Heart left ventricle (tissue), 16 donors: Measurements from ENCODE around the gene HTATSF1. TPM values are rescaled to one million over a fixed set of nuclear protein-coding genes. Genes with fewer than 3 reads are reported as not detected.

Experiments used
- ATAC-seq, 4 donors: fragments of 200-7000 bp; cut with Tn5 transposase; one replicate each; pipeline ENCODE4 v1.9.1; 2020 to 2022; ENCODE audit warnings: moderate library complexity in 4 of 4, mild to moderate bottlenecking in 3 of 4, moderate number of reproducible peaks in 1 of 4
- DNase-seq, 5 donors: peaks; one replicate each; pipeline ENCODE4 v3.0.0-alpha.2; 2020
- H3K27ac ChIP-seq, 12 donors: fragments of 200-600 bp; sonication (generic) in 4 of 12; one replicate each; pipeline versions ENCODE4 v1.5.0 to v1.8.0; 2016 to 2022; ENCODE audit warnings: mild to moderate bottlenecking in 2 of 12
- H3K27me3 ChIP-seq, 9 donors: fragments of 200-600 bp; sonication (generic) in 2 of 9; one replicate each; pipeline versions ENCODE4 v1.5.1 to v1.8.0; 2016 to 2022; ENCODE audit warnings: mild to moderate bottlenecking in 3 of 9
- H3K36me3 ChIP-seq, 9 donors: fragments of 200-600 bp; sonication (generic) in 2 of 9; one replicate each; pipeline versions ENCODE4 v1.5.0 to v1.8.0; 2018 to 2022; ENCODE audit warnings: mild to moderate bottlenecking in 2 of 9
- H3K4me1 ChIP-seq, 12 donors: fragments of 200-600 bp; sonication (generic) in 4 of 12; one replicate each; pipeline versions ENCODE4 v1.5.0 to v1.8.0; 2016 to 2022; ENCODE audit warnings: mild to moderate bottlenecking in 3 of 12
- H3K4me3 ChIP-seq, 12 donors: fragments of 200-600 bp; sonication (generic) in 4 of 12; one replicate each; pipeline versions ENCODE4 v1.5.0 to v1.8.0; 2017 to 2022; ENCODE audit warnings: mild to moderate bottlenecking in 9 of 12, moderate library complexity in 4 of 12
- H3K9me3 ChIP-seq, 12 donors: fragments of 200-600 bp; sonication (generic) in 4 of 12; one replicate each; pipeline versions ENCODE4 v1.5.0 to v1.8.0; 2016 to 2022; ENCODE audit warnings: mild to moderate bottlenecking in 1 of 12
- CTCF ChIP-seq, 12 donors: fragments of 200-600 bp; sonication (generic) in 4 of 12; IDR thresholded peaks; one replicate each; pipeline versions ENCODE4 v1.5.0 to v1.8.0; 2018 to 2022; ENCODE audit warnings: antibody characterized with exemption in 12 of 12, mild to moderate bottlenecking in 5 of 12
- POLR2A ChIP-seq, 2 donors: fragments of 450-650 bp; IDR thresholded peaks; one replicate each; pipeline ENCODE4 v1.6.1; 2017; ENCODE audit warnings: antibody characterized with exemption in 2 of 2, mild to moderate bottlenecking in 2 of 2, moderate library complexity in 2 of 2
- WGBS, 4 donors: extraction: QIAGEN DNeasy Blood & Tissue Kit in 2 of 4; methylation state at CpG; one replicate each; pipeline versions ENCODE4 v1.1.5 to v1.1.7; 2013 to 2018; 5-methylcytosine and 5-hydroxymethylcytosine counted together
- intact Hi-C, 10 donors: fragments of 100-400 bp; cut with DNase I; formaldehyde crosslinking; loops; one replicate each; pipeline versions ENCODE4 v1.11.1 to v1.14.2; 2022
- microRNA counts, 2 donors: library from miRNA; unstranded; fragments of <30 nt; microRNA quantifications; one replicate each; lab custom pipeline; 2016
- microRNA-seq, 4 donors: library from miRNA; unstranded; fragments of <30 nt; microRNA quantifications; one replicate each; pipeline versions ENCODE4 to v1.2.0, GENCODE V29; 2017 to 2020
- polyA plus RNA-seq, 2 donors: library from polyadenylated mRNA; stranded (reverse); fragments of 200-250 nt; gene quantifications; one replicate each; pipeline ENCODE4 v1.2.3, GENCODE V29; 2013
- total RNA-seq, 9 donors: library from RNA; depleted of rRNA in 2 of 9; stranded (reverse); fragments of >200 nt in 2 of 9; fragmentation: NEBNext Ultra II Directional in 3 of 9; extraction: Animal tissue kit (Norgen Biotek cat#: 25700) in 3 of 9; gene quantifications; one replicate each; pipeline versions ENCODE4 v1.1.0 to v1.2.4, GENCODE V29; 2016 to 2023
- donor health status: ischemic (EF 13 %, LVEDD 7.1; RV severe dilation, severe dysfunction).
- donor health status: healthy with polysubstance abuse.
- donor health status: DM: no; HTN: yes; CAD: no.
- donor health status: DM: no; HTN: no; CAD: no.
- donor health status: ischemic (EF 25% LVEDD 6.9; RV normal size, moderate dysfunction).
- donor health status: ischemic (EF 25% LVEDD 5.7; RV mildly dilated, moderate dysfunction).
- donor health status: healthy.
- donor health status: DM: yes; HTN: yes; CAD: no.
- donor health status: ischemic (EF 35%, LVEDD 5.7; RV mildly dilated, moderate dysfunction).
- donor health status: nonischemic (EF 11% LVEDD 7.7; RV severe dilation, severe dysfunction).
- donor health status: DM: yes; HTN: yes; CAD: no.
- donor health status: PGD.
- donor health status: ischemic (EF 29% LVEDD 5.4; RV normal size, mild dysfunction).
- donor health status: nonischemic (EF 23%, LVEDD 6.1; RV moderate dilation, normal function).

The HTATSF1 gene
- total and polyA plus RNA-seq, 11 donors, result 49.8 to 83.0 (median 63.2) TPM

GRCh38 chrX:136549226-136549625 lies 51.8 kb downstream of the HTATSF1 start:
- H3K9me3 ChIP-seq, result no peaks in the 10 kb centered on the region
- no peak for DNase-seq
- no peak overlapping the region for H3K4me3 ChIP-seq
- no peak overlapping the region for H3K27ac ChIP-seq
- peaks cover 0 to 24% (median 0%) of the 10 kb centered on the region in 9 donors for H3K27me3 ChIP-seq
- intact Hi-C loops, result no loop called here
- ATAC-seq, result no peak
- H3K36me3 ChIP-seq, result no peaks in the 10 kb centered on the region
- TF ChIP-seq POLR2A (IDR thresholded peaks at IDR 0.05) (no peak), CTCF (IDR thresholded peaks at IDR 0.05) (no peak)
- H3K4me1 ChIP-seq, result no peaks in the 10 kb centered on the region
- WGBS, 4 donors, result 61 to 93% (median 84%) methylated on average over 5 of the region's 5 CpGs

- DNase-seq (no peak), ATAC-seq (no peak)
- H3K27me3 ChIP-seq, result peaks cover 0 to 26% (median 0%) of the 10 kb centered on the region in 9 donors
- intact Hi-C loops, result no loop called here
- H3K27ac ChIP-seq, result no peak overlapping the region
- no peak for TF ChIP-seq POLR2A (IDR thresholded peaks at IDR 0.05)
- TF ChIP-seq CTCF (IDR thresholded peaks at IDR 0.05), result no peak
- H3K4me1 ChIP-seq, result no peaks in the 10 kb centered on the region
- no peaks in the 10 kb centered on the region for H3K9me3 ChIP-seq
- WGBS, 4 donors, result 72 to 85% (median 81%) methylated on average over 1 of the region's 1 CpG
- H3K4me3 ChIP-seq, result no peak overlapping the region
- no peaks in the 10 kb centered on the region for H3K36me3 ChIP-seq
Observed at GRCh38 chrX:136551410-136551809, 54.0 kb downstream of the HTATSF1 start.

GRCh38 chrX:136555694-136556093 lies 58.3 kb downstream of the HTATSF1 start:
- ATAC-seq (no peak), DNase-seq (no peak)
- Histone ChIP-seq H3K9me3 (no peaks in the 10 kb centered on the region), H3K4me1 (no peaks in the 10 kb centered on the region), H3K27me3 (peaks cover 0 to 20% (median 0%) of the 10 kb centered on the region in 9 donors), H3K36me3 (no peaks in the 10 kb centered on the region), H3K27ac (no peak overlapping the region), H3K4me3 (no peak overlapping the region)
- WGBS, 4 donors, result 54 to 81% (median 67%) methylated on average over 2 of the region's 2 CpGs
- intact Hi-C loops, result no loop called here
- TF ChIP-seq POLR2A (IDR thresholded peaks at IDR 0.05), result no peak
- no peak for TF ChIP-seq CTCF (IDR thresholded peaks at IDR 0.05)

MicroRNAs within 50 kb of the gene (microRNA counts, 767-probe panel; counts per million panel counts)
- 1,593 to 1,693 counts per million in 2 donors for microRNA hsa-miR-934 (lab: Ali Mortazavi, UCI)

Small RNA genes within 50 kb of the gene (microRNA-seq; reads per million reads assigned to microRNA genes)
- gene MIR934, result 0 reads per million in 4 donors

Other genes starting within 250 kb of the HTATSF1 start
- gene MAP7D3, start 246.2 kb upstream of the HTATSF1 start, total RNA-seq, result 10 to 100 TPM in 8 of 9 donors, 1 to 10 TPM in 1; 8.2 to 18.4 (median 13.2) TPM
- 10 to 100 TPM; 10.3 to 12.4 TPM for gene MAP7D3, start 246.2 kb upstream of the HTATSF1 start, polyA plus RNA-seq
- gene ADGRG4, start 196.6 kb upstream of the HTATSF1 start, total RNA-seq, result under 1 TPM in 2 of 9 donors, not detected in 7; 0.04 to 0.07 TPM
- not detected for gene ADGRG4, start 196.6 kb upstream of the HTATSF1 start, polyA plus RNA-seq
- not detected for gene BRS3, start 9.6 kb upstream of the HTATSF1 start, total RNA-seq
- not detected for gene BRS3, start 9.6 kb upstream of the HTATSF1 start, polyA plus RNA-seq
- under 1 TPM in 1 of 9 donors, not detected in 8; 0.62 TPM for gene VGLL1, start 34.6 kb downstream of the HTATSF1 start, total RNA-seq
- not detected for gene VGLL1, start 34.6 kb downstream of the HTATSF1 start, polyA plus RNA-seq
- under 1 TPM in 2 of 9 donors, not detected in 7; 0.36 to 0.75 TPM for gene CD40LG, start 150.6 kb downstream of the HTATSF1 start, total RNA-seq
- under 1 TPM in 1 of 2 donors, not detected in 1; 0.04 TPM for gene CD40LG, start 150.6 kb downstream of the HTATSF1 start, polyA plus RNA-seq